Fibroblast of skin of left quadriceps (primary cell): Measurements from ENCODE around the gene ABHD14A.
"Not testable (repeated sequence)": the region's sequence is repeated elsewhere in the genome, so short reads cannot be mapped to it uniquely, and the experiment has no call there.

Experiments
- DNase-seq, 2 experiments: peaks; one replicate each; pipeline ENCODE4 v3.0.0-alpha.2; 2013; ENCODE audit warnings: low read depth in 2 of 2

The ABHD14A gene

GRCh38 chr3:51974963-51975851 lies at the start of gene ABHD14A:
Gene ABHD14A, plus strand, starts transcription at chr3:51975064. Its CDS starts 72 bp downstream, at chr3:51975136.
- peak in 1 of 2 experiments; percentile 35 for DNase-seq

DNA sequence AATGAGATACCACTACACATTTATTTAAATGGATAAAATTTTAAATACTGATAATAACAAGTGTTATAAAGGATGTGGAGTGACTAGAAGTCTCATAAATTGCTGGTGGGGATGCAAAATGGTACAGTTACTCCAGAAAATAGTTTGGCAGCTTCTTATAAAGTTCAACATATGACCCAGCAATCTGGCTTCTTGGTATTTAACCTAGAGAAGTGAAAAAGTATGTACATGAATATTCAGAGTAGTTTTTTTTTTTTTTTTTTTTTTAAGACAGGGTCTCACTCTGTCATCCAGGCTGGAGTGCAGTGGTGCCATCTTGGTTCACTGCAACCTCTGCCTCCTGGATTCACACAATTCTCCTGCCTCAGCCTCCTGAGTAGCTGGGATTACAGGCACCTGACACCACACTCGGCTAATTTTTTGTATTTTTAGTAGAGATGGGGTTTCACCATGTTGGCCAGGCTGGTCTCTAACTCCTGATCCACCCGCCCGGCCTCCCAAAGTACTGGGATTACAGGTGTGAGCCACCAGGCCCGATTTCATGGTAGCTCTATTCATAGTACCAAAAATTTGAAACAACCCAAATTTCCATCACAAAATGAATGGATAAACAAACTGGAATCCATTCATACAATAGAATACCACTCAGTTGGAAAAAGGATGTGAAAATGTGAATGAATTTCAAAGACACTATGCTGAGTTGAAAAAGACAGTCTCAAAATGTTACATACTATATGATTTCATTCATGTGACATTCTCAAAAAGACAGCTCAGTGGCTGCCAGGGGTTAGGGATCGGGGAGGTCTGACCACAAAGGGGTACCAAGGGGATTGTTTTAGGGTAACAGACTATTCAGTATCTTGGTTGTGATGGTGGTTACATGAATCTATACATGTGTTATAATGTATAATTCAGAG lies 47.5 kb upstream of the ABHD14A start:
- no peak for DNase-seq

DNA sequence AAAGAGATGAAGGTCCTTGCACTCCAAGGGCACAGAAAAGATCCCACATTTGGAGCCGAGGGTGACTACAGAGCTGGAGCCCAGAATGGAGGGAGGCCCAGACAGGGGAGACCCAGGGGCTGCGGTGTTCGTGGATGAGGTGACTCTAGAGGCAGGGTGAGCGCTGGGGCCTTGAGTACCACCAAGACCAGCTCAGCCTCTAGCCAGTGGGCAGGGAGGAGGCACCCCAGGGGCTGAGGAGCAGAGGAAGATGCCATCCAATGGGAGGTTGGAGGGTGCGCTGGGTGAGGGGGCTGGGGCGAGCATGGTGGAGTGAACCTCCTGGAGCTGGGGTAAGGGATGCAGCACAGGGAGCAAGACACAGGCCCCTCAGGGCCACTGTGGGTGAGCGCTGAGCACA lies 46.4 kb upstream of the ABHD14A start:
- no peak for DNase-seq

DNA sequence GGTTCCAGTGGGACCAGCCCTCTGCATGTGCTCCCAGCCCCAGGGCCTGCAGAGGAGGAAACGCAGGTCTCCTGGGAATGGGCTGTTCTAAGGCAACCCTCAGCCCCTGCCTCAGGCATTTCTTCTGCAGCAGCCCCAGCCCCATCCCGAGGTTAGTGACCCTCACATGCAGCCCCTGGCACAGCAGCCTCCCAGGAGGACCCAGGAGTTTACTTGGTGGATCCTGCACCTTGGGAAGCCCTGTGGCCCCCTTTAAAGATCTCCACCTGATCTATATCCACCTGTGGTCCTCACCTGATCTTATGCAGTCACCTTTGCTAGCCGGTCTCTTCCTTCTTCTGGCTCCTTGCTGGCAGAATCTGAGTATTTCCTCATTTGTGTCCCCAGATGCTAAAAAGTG lies 45.9 kb upstream of the ABHD14A start:
- not testable (repeated sequence) for DNase-seq

- no peak for DNase-seq
Measured at GRCh38 chr3:51929420-51930003, 45.4 kb upstream of the ABHD14A start.

DNA sequence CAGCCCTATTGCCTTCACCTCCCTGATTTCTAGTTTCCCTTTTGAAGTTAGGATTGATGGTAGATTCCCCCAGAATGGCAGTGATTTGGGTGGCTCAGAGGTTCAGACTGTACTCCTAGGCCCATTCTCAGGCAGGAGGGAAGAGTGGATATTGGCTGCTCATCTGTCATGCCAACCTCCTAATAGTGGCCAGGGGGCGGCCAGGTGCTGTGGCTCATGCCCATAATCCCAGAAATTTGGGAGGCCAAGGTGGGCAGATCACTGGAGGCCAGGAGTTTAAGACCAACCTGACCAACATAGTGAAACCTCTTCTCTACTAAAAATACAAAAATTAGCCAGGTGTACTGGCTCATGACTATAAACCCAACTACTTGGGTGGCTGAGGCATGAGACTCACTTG lies 44.4 kb upstream of the ABHD14A start:
- no peak for DNase-seq

GRCh38 chr3:51931756-51932155 lies 43.1 kb upstream of the ABHD14A start:
- no peak for DNase-seq

GRCh38 chr3:51932471-51933370 lies 42.1 kb upstream of the ABHD14A start:
- DNase-seq = no peak

- no peak for DNase-seq
Measured at GRCh38 chr3:51933471-51934138, 41.3 kb upstream of the ABHD14A start.

- DNase-seq = no peak
Measured at GRCh38 chr3:51934139-51934850, 40.6 kb upstream of the ABHD14A start.

GRCh38 chr3:51934991-51935885 lies 39.6 kb upstream of the ABHD14A start:
- DNase-seq = no peak

DNA sequence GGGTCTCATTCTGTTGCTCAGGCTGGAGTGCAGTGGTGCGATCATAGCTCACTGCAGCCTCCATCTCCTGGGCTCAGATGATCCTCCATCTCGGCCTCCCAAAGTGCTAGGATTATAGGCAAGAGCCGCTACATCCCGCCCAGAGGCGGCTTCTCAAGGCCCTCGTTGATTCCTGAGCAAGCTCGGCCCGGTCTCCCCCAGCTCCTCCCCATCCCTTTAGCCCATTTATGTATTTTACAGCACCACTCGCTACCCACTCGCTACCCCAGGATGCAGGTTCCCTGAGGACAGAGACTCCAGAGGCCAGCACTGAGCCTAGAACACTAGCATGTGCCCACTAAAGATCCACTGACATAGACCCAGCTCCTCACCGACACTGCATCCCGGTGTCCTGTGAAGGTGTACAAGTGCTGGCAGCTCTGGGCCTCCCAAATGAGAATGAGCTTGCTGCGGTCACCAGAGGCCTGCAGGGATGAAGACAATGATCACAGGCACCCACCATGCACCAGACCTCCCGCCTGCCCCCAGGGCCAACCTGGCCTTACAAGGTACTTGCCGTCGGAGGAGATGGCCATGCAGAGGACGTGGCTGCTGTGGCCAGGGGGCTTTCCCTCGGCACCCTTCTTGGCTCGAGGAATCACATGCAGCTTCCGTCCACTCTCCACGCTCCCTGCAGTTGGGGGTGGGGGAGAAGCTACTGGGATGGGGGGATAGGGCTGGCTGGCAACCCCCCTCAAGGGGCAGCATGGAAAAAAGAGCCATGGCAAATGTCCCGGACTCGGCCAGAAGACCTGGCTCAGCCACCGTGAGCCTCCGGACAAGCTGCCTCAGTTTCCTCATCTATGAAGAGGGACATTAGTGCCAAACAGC lies 38.7 kb upstream of the ABHD14A start:
- DNase-seq = no peak

- DNase-seq = no peak
Measured at GRCh38 chr3:51937014-51937413, 37.9 kb upstream of the ABHD14A start.

GRCh38 chr3:51937611-51938450 lies 37.0 kb upstream of the ABHD14A start:
- DNase-seq = no peak

GRCh38 chr3:51938780-51939425 lies 36.0 kb upstream of the ABHD14A start:
- DNase-seq = no peak

DNA sequence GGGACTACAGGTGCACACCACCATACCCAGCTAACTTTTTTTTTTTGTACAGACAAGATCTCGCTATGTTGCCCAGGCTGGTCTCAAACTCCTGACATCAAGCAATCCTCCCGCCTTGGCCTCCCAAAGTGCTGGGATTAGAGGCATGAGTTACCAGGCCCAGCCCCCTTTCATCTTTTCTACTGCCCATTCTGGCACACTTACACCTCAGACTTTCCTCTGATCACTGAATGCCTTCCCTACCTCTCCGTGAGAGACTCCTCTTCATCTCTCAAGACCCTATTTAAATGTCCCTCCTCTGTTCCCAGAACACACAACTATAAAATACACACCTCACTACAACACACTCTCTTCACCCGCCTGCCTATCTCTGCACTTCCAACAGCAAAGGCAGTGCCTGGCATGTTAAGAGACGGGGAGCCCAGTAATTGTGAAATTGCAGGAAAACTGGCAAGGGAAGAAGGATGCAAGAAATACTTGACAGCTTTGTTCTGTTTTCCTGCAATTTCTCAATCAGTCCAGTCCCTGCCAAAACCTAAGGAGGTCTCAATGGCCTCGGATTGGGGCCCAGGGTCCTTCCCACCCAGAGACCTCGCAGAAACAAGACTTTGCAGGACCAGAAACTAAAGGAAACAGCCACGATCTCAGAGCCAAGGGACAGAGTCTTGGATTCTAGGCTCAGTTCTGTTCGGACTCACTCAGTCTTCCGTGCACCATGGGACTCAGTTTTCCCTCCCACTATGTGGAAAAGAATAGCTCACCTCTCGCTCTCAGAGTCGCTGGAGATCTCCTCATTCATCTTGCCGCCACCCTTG lies 34.0 kb upstream of the ABHD14A start:
- no peak for DNase-seq
